ENCODE data around the gene ERI3. TPM values are rescaled to one million over a fixed set of nuclear protein-coding genes. Genes with fewer than 3 reads are reported as not detected.
A peak's percentile ranks its signal among the peaks of the same experiment; 100 is the strongest.

The ERI3 gene
- total and polyA plus RNA-seq, 10 of the 15 experiments (the other 5 are each of a cell fraction or from before 2014, with no cell fraction given), result 20.6 to 90.4 (median 41.2) TPM

DNA sequence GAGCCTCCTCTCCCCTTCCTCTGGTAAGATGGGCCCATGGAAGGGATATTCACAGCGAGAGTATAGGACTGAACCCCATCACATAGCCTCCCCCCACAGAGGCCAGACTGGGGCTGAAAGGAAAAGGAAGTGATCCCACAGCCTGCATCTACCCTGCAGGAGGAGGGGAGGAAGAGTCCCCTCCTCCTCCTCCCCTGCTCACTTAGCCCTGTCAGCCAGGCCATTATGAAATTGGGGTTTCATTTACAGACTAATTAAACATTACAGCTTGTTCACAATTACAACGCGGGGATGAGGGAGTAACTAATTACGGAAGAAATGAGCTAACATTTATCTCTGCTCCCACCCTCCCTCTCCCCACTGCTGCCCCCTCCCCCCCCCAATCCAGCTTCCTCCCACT is 116.4 kb downstream of the ERI3 start:
- H3K27me3 ChIP-seq (replicated peaks in 1 of 2; ENCODE audit: control insufficient read depth in 2 of 2, insufficient read depth in 2 of 2, low read length in 1 of 2), result no peaks in the 10 kb centered on the region
- in situ Hi-C loops (cut with MboI) (no loop called here), intact Hi-C loops (cut with micrococcal nuclease; ENCODE audit: unreplicated experiment) (no loop called here)
- no peaks in the 10 kb centered on the region for H3K79me2 ChIP-seq (ENCODE audit: control insufficient read depth, insufficient read depth, low read length)
- H3K4me2 ChIP-seq (ENCODE audit: control insufficient read depth, insufficient read depth), result no peak overlapping the region
- no peak overlapping the region for H3K4me3 ChIP-seq
- H3K36me3 ChIP-seq (ENCODE audit: control insufficient read depth in 2 of 2, insufficient read depth in 2 of 2, low read length in 1 of 2), result peaks cover 0 to 3% of the 10 kb centered on the region in 2 experiments; a peak in 2 of 4 replicates
- CTCF ChIA-PET, result interaction anchor here (0.6 to 1.6 kb wide), 2 partner anchors 21 to 122 kb away, joined by 3 to 5 read pairs; no protein-coding TSS in a partner anchor
- H3K27ac ChIP-seq (ENCODE audit: control insufficient read depth, insufficient read depth), result no peak overlapping the region
- SMC1A ChIA-PET (ENCODE audit: uncharacterized antibody, unreplicated experiment), result interaction anchor here (0.6 to 2.5 kb wide), 2 partner anchors 21 to 30 kb away, joined by 3 to 6 read pairs; no protein-coding TSS in a partner anchor
- POLR2A ChIA-PET, result no interaction called here
- H4K20me1 ChIP-seq (ENCODE audit: control insufficient read depth, insufficient read depth), result no peaks in the 10 kb centered on the region
- no peak for ATAC-seq
- no peaks in the 10 kb centered on the region for H3K9me3 ChIP-seq (replicated peaks; ENCODE audit: control insufficient read depth, insufficient read depth, low read length)
- H3K9ac ChIP-seq (ENCODE audit: control insufficient read depth, insufficient read depth, low read length), result no peak overlapping the region
- H2AFZ ChIP-seq (ENCODE audit: control insufficient read depth, low read depth, low read length), result no peak overlapping the region
- DNase-seq (ENCODE audit: low read depth, low spot score), result no peak
- BruUV-seq (replicated peaks), result no TSS peak
- 100% methylated on average over 4 of the region's 4 CpGs for WGBS (ENCODE audit: insufficient coverage, insufficient replicate concordance, low lambda C conversion rate, missing lambda C conversion rate)
- FAIRE-seq, result no peak
- TF ChIP-seq BACH1 (IDR thresholded peaks at IDR 0.05; ENCODE audit: borderline replicate concordance) (no peak), CBX3 (IDR thresholded peaks at IDR 0.05; ENCODE audit: borderline replicate concordance, low read depth) (no peak)
- TF ChIP-seq, protein P1, sequence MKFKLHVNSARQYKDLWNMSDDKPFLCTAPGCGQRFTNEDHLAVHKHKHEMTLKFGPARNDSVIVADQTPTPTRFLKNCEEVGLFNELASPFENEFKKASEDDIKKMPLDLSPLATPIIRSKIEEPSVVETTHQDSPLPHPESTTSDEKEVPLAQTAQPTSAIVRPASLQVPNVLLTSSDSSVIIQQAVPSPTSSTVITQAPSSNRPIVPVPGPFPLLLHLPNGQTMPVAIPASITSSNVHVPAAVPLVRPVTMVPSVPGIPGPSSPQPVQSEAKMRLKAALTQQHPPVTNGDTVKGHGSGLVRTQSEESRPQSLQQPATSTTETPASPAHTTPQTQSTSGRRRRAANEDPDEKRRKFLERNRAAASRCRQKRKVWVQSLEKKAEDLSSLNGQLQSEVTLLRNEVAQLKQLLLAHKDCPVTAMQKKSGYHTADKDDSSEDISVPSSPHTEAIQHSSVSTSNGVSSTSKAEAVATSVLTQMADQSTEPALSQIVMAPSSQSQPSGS (IDR thresholded peaks at IDR 0.05; ENCODE audit: low read length), result no peak
- RAD21 ChIA-PET (ENCODE audit: unreplicated experiment), result no interaction called here
- H3K4me1 ChIP-seq (ENCODE audit: control insufficient read depth, insufficient read depth, low read length), result no peaks in the 10 kb centered on the region

DNA sequence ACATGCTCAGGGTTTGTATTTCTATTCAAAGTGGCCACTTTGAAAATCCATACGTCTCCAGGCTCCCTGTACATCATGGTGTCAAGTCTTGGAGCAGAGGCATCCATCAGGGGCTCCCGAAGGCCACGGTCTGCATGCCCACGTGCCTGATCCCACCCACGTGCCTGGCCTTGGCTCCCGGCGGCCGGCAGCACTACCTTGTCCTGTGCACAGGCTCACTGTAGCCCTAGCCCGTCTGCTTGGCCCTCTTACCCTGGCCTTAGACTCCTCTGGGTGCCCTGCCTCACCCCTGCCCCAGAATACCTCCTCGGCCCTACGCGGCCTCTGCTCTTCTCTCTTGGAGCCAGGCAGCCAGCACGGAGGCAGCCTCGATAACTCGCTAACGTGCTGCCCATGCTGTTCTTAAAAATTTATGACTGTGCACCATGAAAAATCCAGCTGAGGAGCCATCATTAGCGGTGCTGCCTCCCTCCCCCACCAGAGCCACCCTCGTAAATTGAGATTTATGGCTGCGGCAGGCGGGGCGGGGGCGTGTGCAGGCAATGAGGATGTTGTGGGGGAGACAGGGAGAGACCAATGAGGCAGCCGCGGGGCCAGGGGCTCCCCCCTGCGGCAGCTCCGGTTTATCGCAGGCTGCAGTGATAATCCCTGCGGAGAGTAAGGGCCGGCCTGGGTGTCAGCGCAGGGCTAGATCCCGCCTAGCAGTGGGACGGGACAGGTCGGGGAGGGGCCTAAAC is 117.2 kb downstream of the ERI3 start:
- intact Hi-C loops (cut with micrococcal nuclease; ENCODE audit: unreplicated experiment), result no loop called here
- BruUV-seq (replicated peaks), result no TSS peak
- TF ChIP-seq, protein P2, sequence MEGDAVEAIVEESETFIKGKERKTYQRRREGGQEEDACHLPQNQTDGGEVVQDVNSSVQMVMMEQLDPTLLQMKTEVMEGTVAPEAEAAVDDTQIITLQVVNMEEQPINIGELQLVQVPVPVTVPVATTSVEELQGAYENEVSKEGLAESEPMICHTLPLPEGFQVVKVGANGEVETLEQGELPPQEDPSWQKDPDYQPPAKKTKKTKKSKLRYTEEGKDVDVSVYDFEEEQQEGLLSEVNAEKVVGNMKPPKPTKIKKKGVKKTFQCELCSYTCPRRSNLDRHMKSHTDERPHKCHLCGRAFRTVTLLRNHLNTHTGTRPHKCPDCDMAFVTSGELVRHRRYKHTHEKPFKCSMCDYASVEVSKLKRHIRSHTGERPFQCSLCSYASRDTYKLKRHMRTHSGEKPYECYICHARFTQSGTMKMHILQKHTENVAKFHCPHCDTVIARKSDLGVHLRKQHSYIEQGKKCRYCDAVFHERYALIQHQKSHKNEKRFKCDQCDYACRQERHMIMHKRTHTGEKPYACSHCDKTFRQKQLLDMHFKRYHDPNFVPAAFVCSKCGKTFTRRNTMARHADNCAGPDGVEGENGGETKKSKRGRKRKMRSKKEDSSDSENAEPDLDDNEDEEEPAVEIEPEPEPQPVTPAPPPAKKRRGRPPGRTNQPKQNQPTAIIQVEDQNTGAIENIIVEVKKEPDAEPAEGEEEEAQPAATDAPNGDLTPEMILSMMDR (IDR thresholded peaks at IDR 0.05 in 2 of 3, conservative IDR thresholded peaks at IDR 0.05 in 1 of 3; ENCODE audit: control insufficient read depth in 2 of 3, extremely low read depth in 1 of 3, insufficient read depth in 1 of 3, low read depth in 3 of 3, low read length in 3 of 3), result peak; percentile 40 to 60 (median 58)
- TF ChIP-seq IKZF2 (IDR thresholded peaks at IDR 0.05) (no peak), ZNF274 (IDR thresholded peaks at IDR 0.05; ENCODE audit: insufficient read depth, insufficient read length) (no peak), ETV6 (conservative IDR thresholded peaks at IDR 0.05 in 1 of 2, IDR thresholded peaks at IDR 0.05 in 1 of 2; ENCODE audit: borderline replicate concordance in 1 of 2, low read depth in 1 of 2) (no peak), SMC3 (IDR thresholded peaks at IDR 0.05; ENCODE audit: borderline replicate concordance, low read length) (peak; percentile 17; the same call in 1 of the 2 replicates), RB1 (IDR thresholded peaks at IDR 0.05; ENCODE audit: borderline replicate concordance) (no peak), FOXK2 (IDR thresholded peaks at IDR 0.05) (no peak), EGR1 (IDR thresholded peaks at IDR 0.05; ENCODE audit: borderline replicate concordance in 1 of 2, low read depth in 2 of 2, low read length in 2 of 2) (peak in 1 of 2 experiments; percentile 71; a peak in 1 of 3 replicates)

More for the DNA sequence above, 117.2 kb downstream of the ERI3 start:
- Histone ChIP-seq H3K9ac (ENCODE audit: control insufficient read depth, insufficient read depth, low read length) (no peak overlapping the region), H3K4me3 (no peak overlapping the region), H3K27me3 (replicated peaks in 1 of 2; ENCODE audit: control insufficient read depth in 2 of 2, insufficient read depth in 2 of 2, low read length in 1 of 2) (no peaks in the 10 kb centered on the region), H2AFZ (ENCODE audit: control insufficient read depth, low read depth, low read length) (no peak overlapping the region), H4K20me1 (ENCODE audit: control insufficient read depth, insufficient read depth) (no peaks in the 10 kb centered on the region), H3K4me1 (ENCODE audit: control insufficient read depth, insufficient read depth, low read length) (no peaks in the 10 kb centered on the region), H3K27ac (ENCODE audit: control insufficient read depth, insufficient read depth) (no peak overlapping the region), H3K4me2 (ENCODE audit: control insufficient read depth, insufficient read depth) (no peak overlapping the region), H3K79me2 (ENCODE audit: control insufficient read depth, insufficient read depth, low read length) (no peaks in the 10 kb centered on the region), H3K36me3 (ENCODE audit: control insufficient read depth in 2 of 2, insufficient read depth in 2 of 2, low read length in 1 of 2) (peaks cover 0 to 1% of the 10 kb centered on the region in 2 experiments; a peak in 2 of 4 replicates), H3K9me3 (replicated peaks; ENCODE audit: control insufficient read depth, insufficient read depth, low read length) (no peaks in the 10 kb centered on the region)
- ChIA-PET CTCF (interaction anchor here (0.8 to 1.6 kb wide), 4 partner anchors 10 to 77 kb away, joined by 3 to 5 read pairs (median 4); no protein-coding TSS in a partner anchor), RAD21 (ENCODE audit: unreplicated experiment) (no interaction called here), POLR2A (no interaction called here), SMC1A (ENCODE audit: uncharacterized antibody, unreplicated experiment) (interaction anchor here (0.6 to 2.5 kb wide), 2 partner anchors 20 to 30 kb away, joined by 3 to 6 read pairs; no protein-coding TSS in a partner anchor)
- DNase-seq (ENCODE audit: low read depth, low spot score) (no peak), FAIRE-seq (no peak), ATAC-seq (peak; percentile 76)
- 58% methylated on average over 33 of the region's 33 CpGs for WGBS (ENCODE audit: insufficient coverage, insufficient replicate concordance, low lambda C conversion rate, missing lambda C conversion rate)
- in situ Hi-C loops (cut with MboI), result no loop called here

Data from GM12878 (cell line).